HG02884 (cell line): ENCODE measurements around the gene RND3.

Source experiments
- ATAC-seq: cut with Tn5 transposase; IDR thresholded peaks from one replicate; pipeline ENCODE4 v1.9.1; 2021; ENCODE audit warnings: mild to moderate bottlenecking, moderate library complexity; ENCODE audit not compliant: unreplicated experiment

The RND3 gene

DNA sequence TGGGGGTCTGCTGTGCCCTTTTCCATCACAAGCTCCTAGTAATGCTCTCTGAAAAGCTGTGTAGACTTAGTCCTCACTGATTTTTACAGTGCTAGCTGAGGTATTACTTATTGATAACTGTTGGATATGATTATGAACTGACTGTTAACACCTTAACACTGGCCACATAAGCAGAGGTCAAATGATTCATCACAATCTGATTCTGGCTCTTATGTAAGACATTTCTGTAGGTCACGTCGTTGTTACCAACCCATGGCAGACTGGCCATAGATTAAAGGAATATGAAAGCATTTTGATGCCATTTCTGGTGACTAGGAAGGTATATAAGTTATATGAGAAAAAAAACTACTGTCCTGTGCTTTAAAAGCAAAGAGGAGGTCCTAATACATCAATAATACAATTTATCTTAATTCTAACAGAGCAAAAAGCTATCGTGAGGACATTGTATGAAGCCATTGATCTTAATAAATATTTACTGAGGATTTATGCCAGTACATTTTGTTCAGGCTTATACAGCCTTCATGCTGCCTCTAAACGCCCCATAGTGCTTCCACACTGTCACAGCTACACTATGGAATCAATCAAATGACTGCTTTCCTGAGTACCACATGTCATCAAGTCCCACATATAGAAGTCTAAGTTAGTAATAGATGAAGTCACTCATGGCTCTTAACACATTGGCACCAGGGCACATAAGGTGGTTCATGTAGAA, 6.9 kb upstream of the RND3 start:
- ATAC-seq = no peak

DNA sequence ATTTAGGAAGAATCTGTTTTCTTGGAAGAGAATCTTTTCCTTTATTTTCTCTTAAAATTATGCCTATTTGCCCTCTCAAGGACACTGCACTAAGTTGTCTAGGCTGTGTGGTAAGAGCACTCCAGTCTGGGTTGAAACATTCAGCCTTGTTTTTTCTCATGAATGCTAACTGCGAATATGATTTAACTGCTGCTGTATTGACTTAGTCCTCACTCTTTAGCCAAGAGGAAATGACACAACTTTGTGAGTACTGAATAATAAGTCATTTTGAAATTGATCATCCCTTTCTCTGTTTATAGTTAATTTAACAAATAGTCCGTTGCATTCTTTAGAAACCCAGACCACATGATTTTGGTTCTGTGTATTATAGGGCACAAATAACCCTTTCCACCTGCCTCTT, 4.5 kb upstream of the RND3 start:
- ATAC-seq = no peak

DNA sequence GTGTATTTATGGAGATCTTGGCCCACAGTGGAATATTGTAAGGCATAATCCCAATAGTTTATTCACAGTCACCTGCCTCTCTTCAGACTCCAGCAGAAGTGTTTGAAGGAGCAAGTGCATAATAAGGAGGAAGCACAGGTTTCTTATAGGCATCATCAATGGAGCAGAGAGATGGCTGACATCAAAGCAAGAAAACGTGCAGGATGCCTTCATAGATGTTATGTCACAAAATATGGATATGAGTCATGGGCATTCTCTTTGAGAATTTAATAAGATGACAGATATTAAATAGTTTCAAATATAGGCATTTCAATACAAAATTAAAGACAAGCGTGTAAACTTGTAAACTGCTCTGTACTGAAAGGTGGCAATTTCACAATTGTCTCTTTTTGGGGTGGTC, 4.0 kb upstream of the RND3 start:
- ATAC-seq = no peak

DNA sequence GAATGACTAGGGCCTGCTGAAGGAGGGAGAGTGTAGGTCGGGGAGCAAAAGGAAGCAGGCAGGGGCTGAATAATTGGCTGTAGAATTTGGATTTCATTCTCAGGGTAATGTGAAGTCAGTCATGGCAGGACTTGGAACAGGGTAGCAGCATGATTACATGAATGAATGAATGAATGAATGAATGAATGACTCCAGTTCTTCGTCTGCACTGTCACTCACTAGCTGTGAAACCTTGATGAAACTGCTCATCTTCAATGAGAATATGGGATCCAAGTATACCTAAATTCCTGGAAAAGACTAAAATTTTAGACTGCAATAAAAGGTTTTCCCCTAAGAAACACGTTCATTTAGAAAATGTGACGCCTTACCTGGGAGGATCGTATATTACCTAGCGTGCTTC, 3.0 kb upstream of the RND3 start:
- ATAC-seq = no peak

DNA sequence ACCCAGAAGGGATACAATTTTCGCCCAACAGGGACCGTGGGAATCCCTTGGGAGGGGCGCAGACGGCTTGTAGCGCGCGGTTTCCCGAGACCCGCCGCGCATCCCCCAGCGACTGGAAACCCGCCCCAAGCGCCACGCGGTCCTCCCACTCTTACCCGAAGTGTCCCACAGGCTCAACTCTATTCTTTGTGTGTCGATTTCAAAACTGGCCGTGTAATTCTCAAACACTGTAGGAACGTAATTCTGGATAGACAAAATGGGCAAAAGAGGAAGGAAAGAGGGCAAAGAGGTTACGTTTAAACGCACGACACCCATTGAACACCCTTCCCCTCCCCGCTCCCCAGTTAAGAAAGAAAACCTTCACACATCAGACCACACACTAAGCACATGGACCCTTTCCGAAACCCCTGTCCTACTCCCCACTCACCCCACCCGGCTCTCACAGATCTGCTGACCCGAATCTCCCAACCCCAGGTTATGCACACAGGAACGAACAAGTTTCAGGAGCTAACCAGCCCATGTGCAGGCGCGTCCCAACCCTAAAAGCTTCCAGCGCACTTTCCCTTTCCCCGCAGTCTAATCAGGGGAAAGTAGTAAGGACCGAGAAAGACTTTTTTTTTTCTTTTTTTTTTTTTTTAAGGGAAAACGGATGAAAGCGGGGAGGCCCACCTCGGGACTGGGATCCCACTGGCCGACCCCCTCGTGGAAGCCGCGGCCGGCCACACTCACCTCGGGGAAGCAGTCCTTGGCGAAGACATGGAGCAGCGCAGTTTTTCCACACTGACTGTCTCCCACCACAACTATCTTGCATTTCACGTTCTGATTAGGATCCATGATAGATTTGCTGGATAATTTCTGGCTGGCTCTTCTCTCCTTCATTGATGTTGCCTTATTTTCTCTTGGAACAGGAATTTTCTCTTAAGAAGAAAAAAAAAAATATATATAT, 655 bp downstream of the RND3 start:
- ATAC-seq = no peak

DNA sequence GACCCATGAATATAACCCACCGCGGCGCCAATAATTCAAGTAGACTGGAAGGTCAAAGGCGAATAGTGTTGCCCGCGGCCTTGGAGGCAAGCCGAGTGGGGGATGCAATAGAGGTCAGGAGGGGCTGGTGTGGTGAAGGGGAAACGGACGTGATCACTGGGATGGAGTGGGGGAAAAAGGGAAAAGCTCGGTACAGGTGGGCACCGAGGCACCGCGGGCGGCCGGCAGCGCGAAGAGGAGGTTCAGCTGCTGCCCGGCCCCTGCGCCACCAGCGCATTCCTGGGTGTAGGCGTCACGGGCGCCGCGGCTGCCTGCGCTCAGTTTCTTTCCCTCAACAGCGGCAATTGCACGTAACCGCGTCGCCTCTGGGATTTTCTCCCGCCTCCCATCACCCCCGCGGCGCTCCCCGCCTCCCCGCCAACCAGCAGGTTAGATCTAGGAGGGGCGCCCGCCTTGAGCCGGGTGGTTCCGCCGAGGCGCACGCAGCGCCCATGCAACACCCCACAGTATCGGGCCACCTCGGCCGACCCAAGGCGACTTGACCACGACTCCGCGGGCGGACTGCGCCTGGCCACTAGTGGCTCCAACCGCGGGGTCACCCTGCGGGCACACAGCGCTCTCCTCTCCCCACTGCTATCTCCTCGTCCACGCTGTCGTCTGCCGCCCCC, 1.5 kb downstream of the RND3 start:
- ATAC-seq = no peak

DNA sequence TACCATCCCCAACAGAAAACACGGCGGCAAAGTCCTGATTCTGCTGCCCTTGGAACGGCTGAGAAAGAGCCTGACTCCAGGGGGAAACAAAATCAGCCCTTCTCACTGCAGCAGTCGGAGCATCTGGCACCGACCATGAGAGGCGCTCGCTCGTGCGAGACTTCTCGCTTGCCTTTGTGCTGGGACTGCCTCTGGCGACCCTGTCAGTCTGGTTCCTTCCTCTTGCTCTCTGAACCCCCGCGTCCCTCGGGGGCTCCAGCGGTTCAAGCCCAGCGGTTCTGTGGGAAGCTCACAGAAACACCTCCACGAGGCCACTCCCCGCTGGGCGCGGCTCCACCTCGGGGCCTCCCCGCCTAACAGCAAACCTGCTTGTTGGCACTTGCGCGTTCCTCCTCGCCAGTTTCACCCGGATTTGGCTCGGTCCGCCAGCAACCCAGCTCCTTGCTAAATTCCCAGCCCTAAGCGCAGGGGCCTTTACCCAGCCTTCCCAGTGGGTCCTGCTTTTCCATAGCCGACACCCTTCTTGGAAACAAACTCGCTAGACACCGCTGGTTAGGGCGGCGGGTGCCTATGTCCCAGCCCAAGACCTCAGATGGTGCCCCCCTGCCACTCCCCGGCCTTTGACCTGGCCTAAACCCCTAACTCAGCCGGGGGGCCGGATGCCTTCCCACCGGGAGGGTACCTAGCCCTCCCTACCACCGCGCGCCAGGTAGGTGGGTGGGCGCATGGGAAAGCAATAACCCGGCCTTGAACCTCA, 2.2 kb downstream of the RND3 start:
- ATAC-seq = no peak

DNA sequence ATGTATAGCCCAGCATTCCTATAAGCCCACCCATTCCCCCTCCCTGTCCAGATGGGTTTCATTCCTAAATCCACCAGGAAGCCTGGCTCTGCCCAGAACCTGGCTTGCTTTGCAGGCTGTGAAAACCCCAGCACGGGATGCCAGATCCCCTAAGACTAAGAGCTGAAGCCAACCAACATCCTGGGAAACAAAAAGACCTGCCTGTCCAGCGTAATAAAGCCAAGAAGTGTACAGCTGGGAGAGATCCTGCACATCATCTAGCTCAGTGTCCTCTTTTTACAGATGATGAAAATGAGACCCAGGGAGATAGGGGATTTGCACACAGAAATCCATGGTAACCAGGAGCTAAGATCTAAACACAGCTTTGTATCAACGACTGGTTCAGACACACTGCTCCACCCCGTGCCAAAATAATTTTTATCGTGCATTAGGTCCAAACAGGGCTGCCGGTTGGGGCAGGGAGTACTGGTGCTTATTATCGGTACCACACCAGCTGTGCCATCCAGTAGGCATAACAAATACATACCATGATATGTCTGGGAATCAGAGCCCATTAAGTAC, 2.9 kb downstream of the RND3 start:
- no peak for ATAC-seq

DNA sequence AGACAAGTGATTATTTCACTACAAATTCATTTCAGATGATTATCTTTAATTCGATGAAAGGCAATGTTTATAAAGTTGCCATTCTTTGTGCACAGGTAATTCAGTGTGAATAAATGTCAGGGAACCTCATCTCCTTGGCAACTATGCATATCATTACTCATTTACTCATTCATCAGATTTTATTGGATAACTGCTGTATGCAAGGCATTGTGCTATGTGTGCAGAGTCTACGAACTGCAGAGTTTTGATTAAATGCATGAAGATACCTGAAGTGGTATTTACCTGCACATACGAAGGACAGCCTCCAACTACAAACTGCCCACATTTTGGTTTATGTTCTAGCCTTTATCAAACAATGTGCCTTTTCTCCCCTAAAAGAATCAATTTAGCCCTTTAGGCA, 3.5 kb downstream of the RND3 start:
- ATAC-seq = no peak

DNA sequence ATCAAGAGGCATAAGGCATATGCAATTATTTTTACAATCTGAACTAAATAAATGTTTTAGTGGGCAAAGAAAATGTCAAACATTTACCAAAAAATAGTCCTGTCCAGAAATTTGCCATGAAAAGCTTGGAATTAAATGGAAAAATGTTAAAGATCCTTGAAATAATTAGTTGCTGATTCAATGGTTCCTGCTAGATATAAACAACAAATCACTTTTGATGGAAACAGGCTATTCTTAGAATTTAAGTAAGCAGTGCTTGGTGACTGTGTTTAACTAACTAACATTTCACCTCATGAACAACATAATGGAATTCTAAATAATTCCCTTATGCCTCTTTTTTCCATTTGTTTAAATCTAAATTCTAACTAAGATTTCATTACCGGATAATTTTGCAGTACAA, 3.9 kb downstream of the RND3 start:
- ATAC-seq = no peak

DNA sequence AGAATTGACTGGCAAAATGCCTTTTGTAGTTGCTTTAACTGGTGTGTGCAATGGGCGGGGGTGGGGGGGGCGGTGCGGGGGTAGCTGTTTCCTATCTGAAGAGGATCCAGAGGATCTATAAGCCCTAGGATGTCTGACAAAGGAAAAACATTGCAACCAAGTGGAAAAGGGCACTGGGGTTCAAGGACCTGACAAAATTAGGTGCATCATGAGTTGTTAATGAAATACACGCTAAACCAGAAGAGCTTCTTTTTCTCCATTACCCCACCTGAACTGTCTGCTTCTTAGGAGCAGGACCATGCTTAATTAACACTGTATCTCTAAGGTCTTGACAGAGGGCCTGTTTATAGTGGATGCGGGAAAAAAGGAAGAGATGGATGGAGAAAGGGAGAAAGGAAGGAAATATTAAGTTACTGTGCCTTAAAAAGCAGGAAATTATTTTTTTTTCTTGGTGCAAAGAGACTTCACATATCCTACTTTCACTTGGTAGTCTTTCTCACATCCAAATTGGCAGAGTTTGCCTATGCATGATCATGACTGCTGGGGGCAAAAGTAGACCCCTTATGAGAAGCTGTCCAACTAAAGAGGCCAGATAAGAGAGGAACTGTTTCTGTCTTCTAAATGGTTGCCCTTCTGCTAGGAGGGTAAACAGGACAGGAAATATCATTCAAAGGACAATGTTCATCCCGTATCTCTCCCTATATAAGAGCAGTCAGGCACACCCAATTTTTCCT, 4.6 kb downstream of the RND3 start:
- ATAC-seq = no peak

DNA sequence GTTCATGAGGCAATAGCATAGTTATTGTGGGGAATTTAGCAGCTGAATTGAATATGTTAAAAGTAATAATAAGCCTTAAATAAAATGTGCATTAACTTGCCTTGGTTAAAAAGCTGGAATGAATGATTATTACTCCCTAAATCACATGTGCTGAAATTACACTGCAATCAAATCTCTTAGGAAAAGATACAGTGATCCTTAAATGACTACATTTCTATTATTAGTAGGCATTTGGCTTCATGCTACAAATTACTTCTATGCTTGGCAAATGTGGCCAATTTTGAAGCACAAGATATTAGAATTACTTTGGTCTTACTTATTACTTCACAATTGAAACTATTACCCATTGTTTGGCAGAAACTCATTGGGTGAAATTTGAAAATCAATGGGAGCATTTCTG, 5.4 kb downstream of the RND3 start:
- ATAC-seq = no peak

DNA sequence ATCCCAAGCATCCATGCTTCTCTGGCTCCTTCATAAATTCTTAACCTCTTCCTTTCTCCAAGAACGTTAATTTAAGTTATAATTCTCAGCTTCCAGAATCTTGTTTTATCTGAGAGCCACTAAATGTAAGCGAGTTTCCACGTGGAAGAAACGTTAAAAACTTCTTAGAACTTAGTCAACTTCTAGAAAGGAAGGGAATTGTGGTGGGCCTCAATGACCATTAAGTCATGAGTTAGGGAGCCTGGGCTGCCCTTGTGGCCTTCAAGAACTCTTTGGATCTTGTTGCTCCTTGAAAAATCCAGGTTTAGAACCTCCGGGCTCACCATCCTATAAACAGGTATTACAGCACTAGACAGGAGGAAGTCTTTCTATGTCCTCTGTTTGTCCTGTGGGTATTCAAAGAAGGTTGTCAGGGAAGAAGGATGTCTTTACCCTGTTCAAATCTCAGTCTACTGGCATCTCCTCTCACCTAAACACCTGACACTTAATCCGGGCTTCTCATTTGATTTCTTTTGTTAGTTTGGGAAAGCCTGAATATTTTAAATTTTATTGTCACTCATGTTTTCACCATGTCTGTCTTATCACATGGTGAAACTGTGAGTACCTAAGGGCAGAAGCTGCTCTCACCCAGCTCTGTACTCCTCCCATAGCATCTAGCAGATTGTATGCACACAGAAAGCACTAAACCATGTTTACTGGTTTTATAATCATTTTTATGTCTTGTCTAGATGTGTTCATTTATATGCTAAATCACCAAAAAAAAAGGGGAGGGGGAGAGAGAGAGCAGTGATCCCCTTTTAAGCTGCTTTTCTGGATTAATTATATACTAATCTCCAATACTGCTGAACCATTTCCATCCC, 6.3 kb downstream of the RND3 start:
- no peak for ATAC-seq

DNA sequence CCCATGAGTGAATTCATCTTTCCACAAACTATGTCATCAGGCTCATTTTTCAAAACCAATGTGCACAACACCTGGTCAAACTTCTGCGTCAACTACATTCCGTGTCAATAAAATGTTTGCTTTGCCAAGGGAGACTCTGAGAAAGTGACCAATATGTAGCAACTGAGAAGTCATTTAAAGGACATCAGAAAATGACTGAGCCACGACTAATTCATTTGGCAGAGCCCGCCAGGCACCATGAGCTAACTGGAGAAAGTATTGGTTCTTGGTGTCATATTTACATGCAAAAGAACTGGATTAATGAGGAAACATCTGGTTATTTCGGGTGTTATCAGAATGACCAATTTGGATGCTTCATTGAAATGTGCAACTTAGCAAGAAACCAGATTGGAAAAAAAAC, 7.2 kb downstream of the RND3 start:
- no peak for ATAC-seq

DNA sequence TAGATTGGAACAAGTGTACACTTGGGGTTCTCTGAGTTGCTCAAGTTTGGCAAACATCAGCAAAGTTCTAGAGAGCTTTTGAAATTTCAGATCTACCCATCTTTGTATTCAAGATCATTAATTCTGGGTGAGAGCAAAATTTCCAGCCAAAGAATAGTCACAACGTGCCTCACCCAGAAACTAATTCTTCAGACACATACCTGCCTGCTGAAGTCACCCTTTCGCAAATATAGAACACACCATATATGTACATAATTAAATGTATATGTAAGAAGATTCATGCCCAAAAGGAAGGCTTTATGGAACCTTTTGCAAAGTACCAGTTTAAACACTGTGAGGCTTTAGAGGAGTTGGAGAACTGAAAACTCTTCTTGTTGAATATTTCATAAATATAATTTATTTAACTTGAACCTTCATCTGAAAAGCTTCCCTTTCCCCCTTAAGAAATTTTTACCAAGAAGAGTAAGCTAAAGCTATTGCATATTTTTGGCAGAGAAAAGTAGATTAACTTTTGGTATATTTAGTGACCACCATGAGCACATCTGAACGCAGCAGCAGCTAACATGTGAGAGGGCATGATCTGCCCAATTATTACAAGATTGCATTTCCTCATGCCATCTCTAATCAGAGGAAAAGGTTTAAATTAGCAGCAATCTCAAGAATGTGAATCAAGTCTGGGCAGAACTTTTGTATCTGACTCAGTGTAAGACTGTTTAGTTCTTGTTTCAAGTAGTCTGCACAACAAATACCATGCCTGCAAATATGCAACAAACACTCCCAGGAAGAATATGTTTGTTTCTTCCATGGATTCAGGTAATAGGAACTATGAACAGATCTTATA, 8.2 kb downstream of the RND3 start:
- no peak for ATAC-seq

DNA sequence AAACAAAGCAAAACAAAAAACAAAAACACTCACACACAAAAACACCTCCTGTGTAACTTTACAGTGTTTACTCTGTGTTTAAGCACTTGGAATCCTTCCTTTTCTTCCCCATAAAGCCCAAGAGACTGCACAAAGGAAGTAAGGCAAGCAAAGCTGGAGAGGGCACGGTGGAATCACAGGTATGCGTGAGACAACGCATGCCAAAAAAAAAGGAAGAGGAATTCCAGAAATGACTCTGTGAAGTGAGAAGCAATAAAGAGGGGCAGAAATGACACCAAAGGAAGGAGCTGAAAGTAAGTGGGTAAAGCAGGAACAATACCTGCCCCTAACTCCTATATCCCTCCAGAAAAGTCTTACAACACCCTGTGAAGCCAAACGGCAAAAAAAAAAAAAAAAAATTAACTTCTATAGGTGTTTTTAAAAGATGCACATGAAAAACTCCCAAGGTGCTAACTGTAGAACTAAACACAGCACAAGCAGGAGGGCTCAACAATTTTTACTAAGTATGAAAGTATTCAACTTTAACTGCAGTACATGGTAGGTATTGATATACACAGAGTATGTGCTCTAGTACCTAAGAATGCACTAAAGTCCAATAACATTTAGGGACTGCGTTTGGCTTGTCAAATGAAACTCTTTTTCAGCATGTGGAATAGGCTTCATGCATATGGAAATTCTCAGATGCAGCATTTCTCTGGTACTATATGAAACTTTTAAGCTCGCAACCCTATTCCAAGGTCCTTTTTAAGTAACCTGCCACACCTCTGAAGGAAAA, 9.1 kb downstream of the RND3 start:
- no peak for ATAC-seq

DNA sequence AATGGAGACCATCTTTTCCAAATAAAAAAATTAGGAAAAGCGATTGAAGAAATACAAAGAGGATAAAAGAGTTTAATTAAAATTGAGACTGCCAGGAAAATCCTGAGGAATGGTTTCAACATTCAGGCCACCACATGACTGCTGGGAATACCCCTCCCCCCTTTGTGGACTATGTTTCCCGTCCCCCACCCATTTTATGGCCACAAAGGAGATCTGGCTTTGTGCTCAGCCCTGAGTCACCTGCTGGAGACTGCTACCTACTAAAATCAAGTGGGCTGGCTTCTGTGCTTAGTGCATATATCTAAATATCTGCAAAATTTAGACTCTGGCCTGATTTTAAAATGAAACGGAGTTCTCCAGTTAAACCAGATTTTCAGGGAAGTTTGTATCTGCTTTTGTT, 10.1 kb downstream of the RND3 start:
- ATAC-seq = no peak
